Measurements from ENCODE around the gene AKR1A1.
"Not testable (repeated sequence)": the region's sequence is repeated elsewhere in the genome, so short reads cannot be mapped to it uniquely, and the experiment has no call there.

Gene AKR1A1

DNA sequence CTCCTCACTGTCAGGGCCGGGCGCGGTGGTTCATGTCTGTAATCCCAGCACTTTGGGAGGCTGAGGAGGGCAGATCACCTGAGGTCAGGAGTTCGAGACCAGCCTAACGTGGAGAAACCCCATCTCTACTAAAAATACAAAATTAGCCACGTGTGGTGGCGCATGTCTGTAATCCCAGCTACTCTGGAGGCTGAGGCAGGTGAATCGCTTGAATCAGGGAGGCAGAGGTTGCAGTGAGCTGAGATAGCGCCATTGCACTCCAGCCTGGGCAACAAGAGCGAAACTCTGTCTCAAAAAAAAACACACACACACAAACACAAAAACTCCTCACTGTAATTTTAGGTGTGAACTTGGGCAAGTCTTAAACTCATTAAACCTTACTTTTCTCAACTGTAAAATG is 26.7 kb upstream of the AKR1A1 start:
- FAIRE-seq: not testable (repeated sequence)

DNA sequence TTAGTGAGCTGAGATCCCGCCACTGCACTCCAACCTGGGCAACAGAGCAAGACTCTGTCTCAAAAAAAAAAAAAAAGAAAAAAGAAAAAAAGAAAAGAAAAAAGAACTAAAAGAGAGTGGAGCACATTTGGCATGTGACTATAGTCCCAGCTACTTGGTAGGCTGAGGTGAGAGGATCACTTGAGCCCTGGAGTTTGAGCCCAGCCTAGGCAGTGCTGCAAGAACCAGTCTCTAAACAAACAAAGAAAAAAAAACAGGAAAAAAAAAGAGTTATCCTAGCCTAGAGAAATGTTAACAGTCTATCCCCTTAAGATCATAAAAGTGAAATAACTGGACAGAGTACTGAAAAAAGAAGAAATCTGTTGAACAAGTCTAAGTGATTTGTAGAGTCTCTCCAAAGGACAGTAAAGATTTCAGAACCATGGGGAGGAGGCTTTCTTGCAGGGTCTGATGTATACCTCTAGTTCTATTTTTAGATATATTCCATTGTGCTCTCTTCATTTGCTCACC is 24.4 kb upstream of the AKR1A1 start:
- FAIRE-seq: no peak

DNA sequence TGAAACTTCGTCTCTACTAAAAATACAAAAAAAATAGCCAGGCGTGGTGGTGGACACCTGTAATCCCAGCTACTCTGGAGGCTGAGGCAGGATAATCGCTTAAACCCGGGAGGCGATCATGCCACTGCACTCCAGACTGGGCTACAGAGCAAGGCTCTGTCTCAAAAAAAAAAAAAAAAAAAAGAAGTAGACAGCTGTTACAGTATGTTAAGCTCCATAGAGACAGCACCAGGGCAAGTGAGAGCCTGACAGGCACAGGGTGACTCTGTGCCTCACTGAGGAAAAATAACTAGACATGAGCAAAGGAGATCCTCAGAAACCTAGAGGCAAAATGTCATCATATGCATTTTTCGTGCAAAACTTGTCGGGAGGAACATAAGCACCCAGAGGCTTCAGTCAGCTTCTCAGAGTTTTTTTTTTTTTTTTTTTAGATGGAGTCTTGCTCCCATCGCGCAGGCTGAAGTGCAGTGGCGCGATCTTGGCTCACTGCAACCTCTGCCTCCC is 19.9 kb upstream of the AKR1A1 start:
- no peak for FAIRE-seq

DNA sequence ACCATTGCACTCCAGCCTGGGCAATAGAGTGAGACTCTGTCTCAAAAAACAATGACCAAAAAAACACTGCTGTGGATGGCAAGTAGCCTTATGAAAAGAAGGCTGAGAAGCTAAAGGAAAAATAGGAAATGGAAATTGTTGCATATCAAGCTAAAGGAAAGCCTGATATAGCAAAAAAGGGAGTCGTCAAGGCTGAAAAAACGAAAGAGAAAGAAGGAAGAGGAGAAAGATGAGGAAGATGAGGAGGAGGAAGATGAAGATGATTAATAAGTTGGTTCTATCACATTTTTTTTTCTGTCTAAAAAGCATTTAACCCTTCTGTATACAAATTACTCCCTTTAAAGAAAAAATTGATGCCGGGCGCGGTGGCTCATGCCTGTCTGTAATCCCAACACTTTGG is 18.8 kb upstream of the AKR1A1 start:
- FAIRE-seq: no peak

DNA sequence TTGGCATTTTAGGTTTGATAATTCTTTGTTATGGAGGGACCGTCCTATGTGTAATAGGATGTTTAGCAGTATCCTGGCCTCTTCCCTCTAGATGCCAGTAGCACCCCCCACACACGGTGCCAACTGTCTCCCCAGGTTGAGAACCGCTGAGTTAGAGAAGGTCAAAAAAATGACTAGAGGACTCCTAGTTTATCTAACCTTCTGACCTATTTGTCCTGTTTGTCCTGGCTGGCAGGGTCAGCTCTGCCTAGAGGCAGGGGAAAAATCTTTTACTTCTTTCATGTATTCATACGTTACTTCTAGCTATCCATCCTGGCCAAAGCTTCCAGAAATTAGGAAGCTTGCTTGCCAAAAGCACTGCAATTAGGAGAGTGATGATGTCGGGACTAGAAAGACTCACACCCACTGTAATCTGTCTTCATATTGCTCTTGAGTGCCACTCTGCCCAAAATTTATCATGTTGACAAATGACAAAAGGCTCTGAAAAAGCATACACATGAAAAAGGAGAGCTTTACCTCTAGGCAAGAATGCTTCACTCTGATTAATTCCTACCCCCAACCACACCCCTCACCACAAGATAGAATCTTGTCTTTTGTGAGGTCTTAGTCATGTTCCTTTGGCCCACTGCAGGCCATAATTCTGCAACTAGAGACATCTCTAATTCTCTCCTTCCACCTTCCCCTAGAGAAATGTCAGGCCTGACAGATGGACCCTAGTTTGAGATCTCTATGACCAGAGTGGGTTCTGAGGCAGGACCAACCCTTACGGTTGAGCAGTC is 14.4 kb upstream of the AKR1A1 start:
- no peak for FAIRE-seq

DNA sequence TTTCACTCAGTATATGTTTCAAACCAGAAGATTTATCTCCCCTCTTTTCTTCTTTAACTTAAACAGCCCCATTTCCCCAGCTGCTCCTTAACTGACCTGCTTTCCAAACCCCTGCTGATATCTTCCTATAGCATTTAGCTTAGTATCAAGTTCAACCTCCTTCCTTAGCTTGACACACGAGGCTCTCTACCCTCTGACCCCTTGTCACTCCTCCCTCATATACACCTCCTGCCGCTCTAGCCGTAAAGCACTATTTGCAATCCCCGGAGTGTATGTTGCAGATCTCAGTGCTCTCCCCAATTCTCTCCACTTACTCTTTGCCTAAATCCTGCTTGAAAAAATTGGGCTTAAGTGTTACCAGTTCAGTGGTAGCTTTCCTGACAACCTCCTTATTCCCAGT is 13.7 kb upstream of the AKR1A1 start:
- no peak for FAIRE-seq

DNA sequence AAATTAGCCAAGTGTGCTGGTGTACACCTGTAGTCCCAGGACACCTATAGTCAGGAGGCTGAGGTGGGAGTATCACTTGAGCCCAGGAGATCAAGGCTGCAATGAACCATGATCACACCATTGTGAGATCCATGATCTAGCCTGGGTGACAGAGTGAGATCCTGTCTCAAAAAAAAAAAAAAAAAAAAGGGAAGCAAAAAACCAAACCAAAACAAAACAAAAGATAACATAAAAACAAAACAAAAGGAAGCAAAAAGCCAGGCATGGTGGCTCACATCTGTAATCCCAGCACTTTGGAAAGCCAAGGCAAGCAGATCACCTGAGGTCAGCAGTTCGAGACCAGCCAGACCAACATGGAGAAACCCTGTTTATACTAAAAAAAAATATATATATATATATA is 9.4 kb upstream of the AKR1A1 start:
- no peak for FAIRE-seq

DNA sequence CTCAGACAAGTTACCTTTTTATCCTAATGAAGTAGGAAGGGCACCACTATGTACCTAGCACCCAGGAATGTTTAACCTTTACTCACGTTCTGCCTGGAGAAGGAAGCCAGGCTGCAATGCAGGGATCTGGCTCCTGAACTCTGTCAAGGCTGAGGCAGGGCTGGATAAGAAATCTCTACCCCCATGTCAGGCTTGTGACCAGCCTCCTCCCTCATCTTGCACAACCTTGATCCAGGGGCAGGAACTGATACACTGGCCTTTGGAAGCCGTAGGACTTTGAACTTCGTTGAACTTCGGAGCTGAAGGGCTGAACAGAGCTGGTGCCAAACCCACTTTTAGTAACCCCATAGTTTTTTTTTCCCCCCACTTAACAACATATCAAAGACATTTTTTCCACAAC is 8.0 kb upstream of the AKR1A1 start:
- no peak for FAIRE-seq

DNA sequence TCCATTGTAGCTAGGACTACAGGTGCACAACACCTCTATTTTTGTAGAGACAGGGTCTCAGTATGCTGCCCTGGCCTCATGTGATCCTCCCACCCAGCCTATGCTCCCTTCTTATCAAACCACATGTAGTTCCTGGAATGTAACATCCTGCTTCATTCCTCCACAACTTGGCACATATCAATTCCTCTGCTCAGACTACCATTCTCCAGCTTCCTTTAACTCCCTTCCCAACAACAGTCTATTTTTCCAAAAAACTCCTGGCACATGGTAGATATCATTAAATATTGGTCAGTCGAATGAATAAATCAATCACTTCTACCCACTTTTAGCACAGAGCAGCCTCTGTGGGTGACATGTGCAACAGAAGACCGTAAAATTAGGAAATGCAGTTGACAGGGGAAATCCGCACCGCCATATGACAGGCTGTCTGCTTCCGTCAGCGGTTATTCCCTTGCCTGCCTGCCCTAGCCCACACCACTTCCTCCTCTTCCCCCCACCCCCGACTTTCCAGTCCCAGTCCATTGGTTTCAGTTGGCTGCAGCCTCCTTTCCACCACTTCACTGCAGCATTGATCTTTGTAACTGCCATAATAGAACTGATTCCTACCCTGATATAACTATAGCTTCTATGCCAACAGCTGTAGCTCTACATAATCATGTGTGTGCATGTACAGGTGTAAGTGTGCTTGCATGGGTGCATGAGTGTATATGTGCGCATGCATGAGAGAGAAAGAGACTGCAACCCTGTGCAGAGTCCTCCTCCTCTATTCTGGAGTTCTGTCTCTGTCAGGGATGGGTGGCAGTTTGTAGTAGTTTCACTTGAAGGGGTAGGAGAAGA is 6.8 kb upstream of the AKR1A1 start:
- no peak for FAIRE-seq

DNA sequence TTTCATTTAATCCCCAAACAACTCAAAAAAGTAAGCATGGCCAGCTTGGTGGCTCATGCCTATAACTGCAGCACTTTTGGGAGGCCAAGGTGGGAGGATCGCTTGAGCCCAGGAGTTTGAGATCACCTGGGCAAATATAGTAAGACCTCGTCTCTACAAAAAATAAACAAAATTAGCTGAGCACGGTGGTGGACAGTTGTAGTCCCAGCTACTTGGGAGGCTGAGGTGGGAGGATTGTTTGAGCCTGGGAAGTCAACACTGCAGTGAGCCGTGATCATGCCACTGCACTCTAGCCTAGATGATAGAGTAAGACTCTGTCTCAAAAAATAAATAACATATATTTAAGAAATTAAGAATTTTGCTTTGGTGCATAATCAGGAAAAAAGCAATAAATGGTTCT is 6.1 kb upstream of the AKR1A1 start:
- no peak for FAIRE-seq

DNA sequence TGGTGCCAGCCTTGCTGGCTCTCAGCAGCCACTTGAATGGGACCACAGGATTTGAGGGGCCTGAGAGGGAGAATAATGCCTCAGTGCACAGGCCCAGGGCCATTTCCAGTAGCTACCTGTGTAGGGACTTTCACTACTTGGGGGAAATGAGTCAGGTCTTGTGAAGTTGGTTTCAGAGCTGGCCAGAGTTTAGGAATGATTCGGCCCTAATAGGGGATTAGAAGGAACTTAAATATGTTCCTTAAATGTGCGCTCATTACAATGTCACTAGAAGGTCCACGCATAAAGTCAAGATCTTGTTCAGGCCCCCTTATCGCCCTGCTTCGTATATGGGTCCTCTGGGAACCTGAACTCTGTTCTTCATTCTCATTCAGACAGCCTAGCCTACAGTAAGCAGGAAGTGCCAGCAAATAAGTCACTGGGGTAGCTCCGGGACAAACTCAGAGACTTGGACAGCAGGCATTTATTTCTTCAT is 5.6 kb upstream of the AKR1A1 start:
- no peak for FAIRE-seq

DNA sequence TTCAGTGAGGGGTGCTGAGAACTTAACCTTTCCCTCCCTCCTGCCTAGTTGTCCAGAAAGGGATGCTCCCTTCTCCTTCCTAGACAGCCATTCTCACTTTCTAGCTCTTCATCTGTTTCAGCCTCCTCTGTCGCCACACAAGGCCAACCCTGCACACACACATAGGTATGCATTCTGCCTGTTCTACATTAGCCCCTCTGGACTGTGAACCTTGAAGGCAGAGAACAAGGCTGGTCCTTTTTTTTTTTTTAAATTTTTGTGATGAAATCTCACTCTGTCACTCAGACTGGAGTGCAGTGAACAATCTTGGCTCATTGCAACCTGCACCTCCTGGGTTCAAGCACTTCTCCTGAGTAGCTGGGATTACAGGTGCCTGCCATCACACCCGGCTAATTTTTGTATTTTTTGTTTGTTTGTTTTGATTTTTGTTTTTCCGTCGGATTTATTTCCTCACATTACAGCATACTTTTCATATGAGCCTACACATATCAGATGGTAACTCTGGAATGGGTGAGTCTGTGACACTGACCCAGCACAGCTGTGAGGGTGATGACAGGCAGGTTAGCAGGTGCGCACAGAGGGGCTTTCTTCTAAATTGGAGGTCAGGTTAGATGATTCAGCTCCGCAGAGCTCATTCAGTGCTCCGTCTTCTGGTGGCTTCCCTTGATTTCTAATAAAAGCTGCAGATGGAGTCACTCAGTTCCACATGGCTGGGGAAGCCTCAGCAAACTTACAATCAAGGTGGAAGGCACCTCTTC is 4.9 kb upstream of the AKR1A1 start:
- FAIRE-seq: no peak

DNA sequence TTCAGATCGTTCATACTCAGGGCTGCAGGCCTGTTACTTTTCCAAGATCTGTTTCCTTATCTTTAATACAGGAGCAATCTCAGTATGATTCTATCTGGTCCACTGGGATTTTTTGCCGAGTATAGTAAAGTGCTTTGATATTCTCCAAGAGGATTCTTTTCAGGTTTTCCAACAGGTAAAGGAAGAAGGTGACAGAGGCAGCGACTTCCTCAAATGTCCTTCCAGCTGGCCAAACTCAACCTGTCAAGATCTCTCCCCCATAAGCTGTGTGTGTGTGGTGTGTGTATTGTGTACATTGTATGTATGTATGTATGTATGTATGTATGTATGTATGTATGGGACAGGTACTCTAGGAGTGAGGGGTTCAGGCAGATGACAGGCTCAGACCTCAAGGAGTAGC is 1.1 kb downstream of the AKR1A1 start:
- FAIRE-seq: no peak

DNA sequence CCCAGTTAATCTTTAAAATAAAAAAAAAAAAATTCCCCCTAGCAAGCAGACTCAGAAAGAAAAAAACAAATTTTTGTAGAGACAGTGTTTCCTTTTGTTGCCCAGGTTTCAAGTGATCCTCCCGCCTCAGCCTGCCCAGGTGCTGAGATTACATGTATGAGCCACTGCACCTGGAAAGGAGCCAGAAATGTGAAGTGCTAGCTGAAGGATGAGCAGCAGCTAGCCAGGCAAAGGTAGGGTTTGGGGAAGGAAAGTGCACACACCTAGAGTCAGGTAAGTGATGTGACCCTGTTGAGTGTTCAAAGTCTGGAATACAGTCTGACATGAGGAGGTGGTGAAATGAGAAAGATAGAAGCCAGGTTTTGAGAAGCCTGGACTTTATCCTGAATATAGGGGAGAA is 1.7 kb downstream of the AKR1A1 start:
- no peak for FAIRE-seq

DNA sequence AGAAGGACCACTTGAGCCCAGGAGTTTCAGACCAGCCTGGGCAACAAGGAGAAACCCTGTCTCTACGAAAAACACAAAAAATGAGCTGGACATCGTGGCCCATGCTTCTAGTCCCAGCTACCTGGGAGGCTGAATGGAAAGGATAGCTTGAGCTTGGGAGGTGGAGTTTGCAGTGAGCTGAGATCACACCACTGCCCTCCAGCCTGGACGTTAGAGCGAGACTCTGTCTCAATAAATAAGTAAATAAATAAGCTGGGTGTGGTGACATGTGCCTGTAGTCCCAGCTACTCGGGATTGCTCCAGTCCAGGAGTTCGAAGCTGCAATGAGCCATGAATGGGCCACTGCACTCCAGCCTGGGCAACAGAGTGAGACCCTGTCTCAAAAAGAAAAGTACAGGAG is 3.6 kb downstream of the AKR1A1 start:
- no peak for FAIRE-seq

DNA sequence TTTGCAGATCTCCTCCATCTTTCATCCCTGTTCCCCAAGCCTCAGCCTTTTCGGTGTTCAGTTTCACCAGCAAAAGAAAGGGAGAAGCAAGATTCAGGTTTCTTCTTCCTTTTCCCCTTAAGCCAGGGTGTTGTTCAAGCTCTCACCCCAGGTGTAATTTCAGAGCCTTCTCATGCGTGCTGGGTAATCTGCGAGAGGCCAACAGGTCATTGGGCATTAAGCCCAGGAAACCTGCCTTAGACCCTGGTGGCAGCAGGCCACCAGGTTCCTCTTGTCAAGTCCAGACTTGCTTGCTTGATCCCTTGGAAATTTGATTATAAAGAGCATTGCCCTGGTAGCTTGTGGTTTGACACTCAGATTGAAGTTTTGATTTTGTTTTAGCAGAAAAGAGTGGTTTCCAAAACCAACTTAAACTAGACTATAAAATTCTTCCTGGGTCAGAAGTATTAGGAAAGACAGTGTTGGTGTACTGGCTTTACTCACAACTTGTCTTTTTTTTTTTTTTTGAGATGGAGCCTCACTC is 6.9 kb downstream of the AKR1A1 start:
- FAIRE-seq: no peak

DNA sequence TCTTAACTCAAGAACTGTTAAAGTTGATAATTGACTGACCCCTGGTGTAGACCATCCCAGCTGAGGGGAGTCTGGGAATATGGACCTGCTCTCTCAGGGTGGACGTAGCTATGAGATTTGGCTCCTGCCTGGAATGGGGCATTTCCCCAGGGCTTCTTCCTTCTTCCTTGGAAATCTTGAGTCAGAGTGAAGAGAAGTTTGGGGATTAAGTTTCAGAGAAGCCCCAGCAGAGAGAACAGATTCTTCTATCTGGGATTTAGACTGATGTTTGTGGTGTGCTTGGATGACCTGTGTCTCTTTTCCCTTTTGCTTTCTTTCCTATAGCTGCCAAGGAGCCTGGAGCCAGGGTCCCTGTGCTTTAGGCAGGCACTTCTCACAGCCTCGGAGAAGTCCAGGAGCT is 13.2 kb downstream of the AKR1A1 start:
- no peak for FAIRE-seq

DNA sequence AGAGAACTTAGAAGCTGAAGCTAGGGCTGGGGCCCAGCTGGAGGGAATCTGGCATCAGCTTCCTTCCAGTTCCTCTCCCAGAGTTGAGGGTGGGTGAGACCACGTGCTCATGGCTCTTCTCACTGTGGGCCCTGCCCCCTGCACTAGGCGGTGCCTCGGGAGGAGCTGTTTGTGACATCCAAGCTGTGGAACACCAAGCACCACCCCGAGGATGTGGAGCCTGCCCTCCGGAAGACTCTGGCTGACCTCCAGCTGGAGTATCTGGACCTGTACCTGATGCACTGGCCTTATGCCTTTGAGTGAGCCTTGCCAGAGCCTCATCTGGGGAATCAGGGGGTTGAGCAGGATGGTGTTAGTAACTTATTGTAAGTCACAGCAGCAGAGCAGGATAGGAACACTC is 16.1 kb downstream of the AKR1A1 start:
- no peak for FAIRE-seq

DNA sequence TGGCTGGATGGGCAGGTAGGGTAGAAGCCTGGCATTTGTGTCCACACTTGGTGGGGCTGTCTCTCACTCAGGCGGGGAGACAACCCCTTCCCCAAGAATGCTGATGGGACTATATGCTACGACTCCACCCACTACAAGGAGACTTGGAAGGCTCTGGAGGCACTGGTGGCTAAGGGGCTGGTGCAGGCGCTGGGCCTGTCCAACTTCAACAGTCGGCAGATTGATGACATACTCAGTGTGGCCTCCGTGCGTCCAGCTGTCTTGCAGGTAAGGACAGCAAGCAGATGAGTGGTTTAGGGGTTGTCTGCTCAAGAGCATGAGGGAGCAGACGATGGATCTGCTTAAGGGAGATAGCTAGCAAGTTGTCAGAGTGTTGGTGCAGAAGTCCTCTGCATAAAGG is 17.3 kb downstream of the AKR1A1 start:
- FAIRE-seq: no peak

DNA sequence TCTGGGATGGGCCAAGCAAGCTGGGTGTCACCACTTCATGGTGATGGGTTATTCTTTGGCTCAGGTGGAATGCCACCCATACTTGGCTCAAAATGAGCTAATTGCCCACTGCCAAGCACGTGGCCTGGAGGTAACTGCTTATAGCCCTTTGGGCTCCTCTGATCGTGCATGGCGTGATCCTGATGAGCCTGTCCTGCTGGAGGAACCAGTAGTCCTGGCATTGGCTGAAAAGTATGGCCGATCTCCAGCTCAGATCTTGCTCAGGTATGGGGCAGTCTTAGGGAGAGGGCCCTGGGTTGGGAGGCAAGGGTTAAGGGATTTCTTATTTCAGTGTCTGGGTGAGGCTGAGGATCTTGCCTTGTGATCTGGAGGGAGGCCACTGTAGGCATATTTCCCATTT is 17.8 kb downstream of the AKR1A1 start:
- FAIRE-seq: no peak

DNA sequence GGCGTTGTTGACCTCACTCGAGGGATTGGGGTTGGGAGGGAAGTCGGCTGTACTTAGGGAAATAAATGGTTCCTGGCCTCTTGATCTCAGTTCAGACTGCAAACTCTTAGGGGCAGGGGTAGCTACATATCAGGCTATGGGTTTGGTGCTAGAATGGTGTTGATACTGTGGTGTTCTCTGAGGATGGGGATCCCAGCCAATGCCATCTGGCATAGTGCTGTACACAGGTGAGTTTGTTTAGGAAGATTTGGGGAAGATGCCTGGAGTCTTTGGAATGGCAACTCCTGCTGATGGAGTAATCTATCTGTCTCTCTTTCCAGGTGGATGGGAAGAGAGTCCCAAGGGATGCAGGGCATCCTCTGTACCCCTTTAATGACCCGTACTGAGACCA is 18.9 kb downstream of the AKR1A1 start:
- FAIRE-seq: no peak

DNA sequence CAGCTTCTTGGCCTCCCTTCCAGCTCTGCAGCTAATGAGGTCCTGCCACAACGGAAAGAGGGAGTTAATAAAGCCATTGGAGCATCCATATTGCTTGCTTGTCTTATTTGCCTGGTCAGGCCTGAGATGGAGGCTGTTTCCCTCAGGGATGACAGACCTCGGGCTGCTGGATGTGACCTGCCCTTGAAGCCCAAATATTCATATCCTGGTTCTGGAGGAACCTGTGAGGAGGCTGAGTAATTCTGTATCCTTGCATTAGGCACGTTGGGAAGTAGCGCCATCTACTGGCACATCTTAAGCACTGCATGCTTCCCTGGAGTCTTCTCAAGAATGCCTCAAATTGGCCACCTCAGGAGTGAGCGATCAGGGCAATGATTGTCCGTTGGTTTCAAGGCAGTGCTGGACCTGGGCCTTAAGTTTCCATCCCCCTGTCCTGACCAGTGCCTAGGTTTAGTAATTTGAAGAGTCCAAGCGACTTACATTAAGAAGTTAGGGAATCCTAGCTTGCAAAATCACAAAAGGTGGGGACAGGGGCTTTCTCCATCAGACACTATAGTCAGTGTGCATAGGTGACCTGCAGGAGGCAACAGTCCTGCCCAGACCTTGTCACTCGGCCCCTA is 19.4 kb downstream of the AKR1A1 start:
- FAIRE-seq: no peak
